ENCODE measurements around the gene DDX3X. TPM values are rescaled to one million over a fixed set of nuclear protein-coding genes. Genes with fewer than 3 reads are reported as not detected.

DDX3X gene
- total and polyA plus RNA-seq, 8 donors, result 38.3 to 434 (median 110) TPM

DNA sequence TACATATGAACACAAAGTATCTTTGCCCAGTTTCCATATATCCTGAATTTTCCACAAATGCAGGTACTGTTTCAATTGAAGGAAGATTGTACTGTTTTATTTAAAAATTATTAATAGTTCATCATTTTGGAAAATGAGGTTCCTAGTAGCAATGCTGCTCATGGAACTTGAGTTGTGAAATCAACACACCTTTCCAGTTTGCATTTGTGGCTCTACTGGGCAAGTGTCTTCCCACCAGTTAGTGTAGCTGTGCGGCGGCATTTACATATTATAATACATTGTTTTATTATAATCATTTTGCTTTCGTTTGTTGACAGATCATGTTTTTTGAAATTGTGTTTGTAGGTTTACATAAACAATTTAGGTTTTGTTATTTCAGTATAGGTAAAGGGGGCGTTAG is 2.0 kb upstream of the DDX3X start:
- intact Hi-C loops (cut with DNase I; ENCODE audit: low total_unique reads), result no loop called here
- no peak for DNase-seq

DNA sequence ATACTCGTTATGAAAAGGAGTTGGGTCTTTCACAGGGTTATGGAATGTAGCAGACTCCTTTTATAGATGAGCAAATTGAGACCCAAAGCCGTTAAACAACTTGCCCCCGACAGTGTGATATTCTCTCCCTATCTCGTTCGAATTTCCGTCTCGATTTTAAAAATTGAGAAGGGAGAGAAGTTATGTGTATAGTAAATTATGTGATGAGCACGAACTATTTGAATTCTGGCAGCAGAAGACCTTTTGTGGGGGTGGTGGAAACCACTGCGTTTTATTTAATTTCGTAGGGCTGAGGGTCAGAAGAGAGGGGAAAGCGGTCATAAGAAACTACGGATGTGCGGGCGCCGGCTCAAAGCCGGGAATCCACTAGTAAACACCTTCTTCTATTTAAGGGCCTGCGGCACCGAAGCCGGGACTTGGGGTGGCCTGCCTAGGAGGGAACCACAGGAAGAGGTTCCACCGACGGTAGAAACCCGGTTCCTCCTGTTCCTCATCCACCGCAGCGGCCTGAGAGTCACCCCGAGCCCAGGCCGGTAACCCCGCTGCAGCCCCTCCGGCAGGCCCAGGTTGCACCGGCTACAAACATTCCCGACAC is 1.5 kb upstream of the DDX3X start:
- peaks cover 0 to 43% (median 17%) of the 10 kb centered on the region in 4 donors for H3K4me1 ChIP-seq
- peak overlapping the region; percentile 64 to 88 (median 78) for H3K4me3 ChIP-seq
- DNase-seq, result peak; percentile 53 to 72

More for the DNA sequence above, 2.0 kb upstream of the DDX3X start:
- H3K27me3 ChIP-seq, result no peaks in the 10 kb centered on the region
- 57 to 79% (median 70%) methylated on average over 4 of the region's 4 CpGs for WGBS, 5 donors
- TF ChIP-seq, protein P1, sequence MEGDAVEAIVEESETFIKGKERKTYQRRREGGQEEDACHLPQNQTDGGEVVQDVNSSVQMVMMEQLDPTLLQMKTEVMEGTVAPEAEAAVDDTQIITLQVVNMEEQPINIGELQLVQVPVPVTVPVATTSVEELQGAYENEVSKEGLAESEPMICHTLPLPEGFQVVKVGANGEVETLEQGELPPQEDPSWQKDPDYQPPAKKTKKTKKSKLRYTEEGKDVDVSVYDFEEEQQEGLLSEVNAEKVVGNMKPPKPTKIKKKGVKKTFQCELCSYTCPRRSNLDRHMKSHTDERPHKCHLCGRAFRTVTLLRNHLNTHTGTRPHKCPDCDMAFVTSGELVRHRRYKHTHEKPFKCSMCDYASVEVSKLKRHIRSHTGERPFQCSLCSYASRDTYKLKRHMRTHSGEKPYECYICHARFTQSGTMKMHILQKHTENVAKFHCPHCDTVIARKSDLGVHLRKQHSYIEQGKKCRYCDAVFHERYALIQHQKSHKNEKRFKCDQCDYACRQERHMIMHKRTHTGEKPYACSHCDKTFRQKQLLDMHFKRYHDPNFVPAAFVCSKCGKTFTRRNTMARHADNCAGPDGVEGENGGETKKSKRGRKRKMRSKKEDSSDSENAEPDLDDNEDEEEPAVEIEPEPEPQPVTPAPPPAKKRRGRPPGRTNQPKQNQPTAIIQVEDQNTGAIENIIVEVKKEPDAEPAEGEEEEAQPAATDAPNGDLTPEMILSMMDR (IDR thresholded peaks at IDR 0.05), result no peak
- TF ChIP-seq POLR2AphosphoS5 (IDR thresholded peaks at IDR 0.05) (no peak), POLR2A (IDR thresholded peaks at IDR 0.05) (no peak), EP300 (IDR thresholded peaks at IDR 0.05) (no peak)
- peak overlapping the region; percentile 34 to 88 (median 69) for H3K4me3 ChIP-seq
- peaks cover 0 to 38% (median 13%) of the 10 kb centered on the region in 4 donors for H3K4me1 ChIP-seq
- H3K36me3 ChIP-seq, result no peaks in the 10 kb centered on the region
- no peaks in the 10 kb centered on the region for H3K9me3 ChIP-seq
- peak overlapping the region in 4 of 5 donors; percentile 99 to 100 (median 100) for H3K27ac ChIP-seq

DNA sequence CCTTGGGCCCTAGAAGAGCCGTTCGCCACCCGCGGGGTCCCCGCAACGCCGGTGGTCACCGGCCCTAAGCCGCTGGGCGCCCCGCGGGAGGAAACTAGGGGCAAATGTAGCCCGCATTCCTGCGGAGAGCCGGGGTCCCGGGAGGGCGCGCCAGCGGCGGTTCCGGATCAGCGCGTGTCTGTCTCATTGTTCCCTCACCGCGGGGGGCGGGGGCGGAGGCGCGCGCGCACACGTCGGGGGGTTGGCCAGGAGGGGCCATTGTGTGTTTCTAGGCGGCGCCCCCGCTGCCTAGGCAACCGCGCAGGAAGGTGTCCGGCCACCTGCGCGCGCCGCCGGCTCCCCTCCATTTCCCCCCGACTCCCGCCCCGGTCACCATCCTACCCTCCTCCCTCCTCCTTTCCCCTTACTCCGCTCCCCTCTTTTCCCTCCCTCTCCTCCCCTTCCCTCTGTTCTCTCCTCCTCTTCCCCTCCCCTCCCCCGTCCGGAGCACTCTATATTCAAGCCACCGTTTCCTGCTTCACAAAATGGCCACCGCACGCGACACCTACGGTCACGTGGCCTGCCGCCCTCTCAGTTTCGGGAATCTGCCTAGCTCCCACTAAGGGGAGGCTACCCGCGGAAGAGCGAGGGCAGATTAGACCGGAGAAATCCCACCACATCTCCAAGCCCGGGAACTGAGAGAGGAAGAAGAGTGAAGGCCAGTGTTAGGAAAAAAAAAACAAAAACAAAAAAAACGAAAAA is 789 bp upstream of the DDX3X start:
- WGBS, 5 donors, result 0 to 2% (median 1%) methylated on average over 31 to 64 of the region's 64 CpGs
- Histone ChIP-seq H3K9me3 (no peaks in the 10 kb centered on the region), H3K27me3 (no peaks in the 10 kb centered on the region), H3K4me1 (peaks cover 0 to 50% (median 24%) of the 10 kb centered on the region in 4 donors), H3K36me3 (peaks cover 0 to 5% (median 4%) of the 10 kb centered on the region in 4 donors), H3K4me3 (peak overlapping the region; percentile 64 to 88 (median 78)), H3K27ac (peak overlapping the region; percentile 97 to 100 (median 100))
- TF ChIP-seq POLR2A (IDR thresholded peaks at IDR 0.05) (peak in 2 of 4 donors; percentile 7 to 27), POLR2AphosphoS5 (IDR thresholded peaks at IDR 0.05) (peak; percentile 35 to 60 (median 48)), EP300 (IDR thresholded peaks at IDR 0.05) (no peak)
- TF ChIP-seq, protein P1 (IDR thresholded peaks at IDR 0.05), result no peak
- intact Hi-C loops (cut with DNase I; ENCODE audit: low total_unique reads), result no loop called here
- DNase-seq, result peak; percentile 88 to 97

More for the DNA sequence above, 1.5 kb upstream of the DDX3X start:
- Histone ChIP-seq H3K27ac (peak overlapping the region; percentile 97 to 100 (median 100)), H3K36me3 (no peaks in the 10 kb centered on the region), H3K9me3 (no peaks in the 10 kb centered on the region), H3K27me3 (no peaks in the 10 kb centered on the region)
- intact Hi-C loops (cut with DNase I; ENCODE audit: low total_unique reads), result no loop called here
- 6 to 13% (median 10%) methylated on average over 15 to 30 of the region's 30 CpGs for WGBS, 5 donors
- TF ChIP-seq, protein P1 (IDR thresholded peaks at IDR 0.05), result no peak
- TF ChIP-seq EP300 (IDR thresholded peaks at IDR 0.05) (no peak), POLR2AphosphoS5 (IDR thresholded peaks at IDR 0.05) (no peak), POLR2A (IDR thresholded peaks at IDR 0.05) (no peak)

DNA sequence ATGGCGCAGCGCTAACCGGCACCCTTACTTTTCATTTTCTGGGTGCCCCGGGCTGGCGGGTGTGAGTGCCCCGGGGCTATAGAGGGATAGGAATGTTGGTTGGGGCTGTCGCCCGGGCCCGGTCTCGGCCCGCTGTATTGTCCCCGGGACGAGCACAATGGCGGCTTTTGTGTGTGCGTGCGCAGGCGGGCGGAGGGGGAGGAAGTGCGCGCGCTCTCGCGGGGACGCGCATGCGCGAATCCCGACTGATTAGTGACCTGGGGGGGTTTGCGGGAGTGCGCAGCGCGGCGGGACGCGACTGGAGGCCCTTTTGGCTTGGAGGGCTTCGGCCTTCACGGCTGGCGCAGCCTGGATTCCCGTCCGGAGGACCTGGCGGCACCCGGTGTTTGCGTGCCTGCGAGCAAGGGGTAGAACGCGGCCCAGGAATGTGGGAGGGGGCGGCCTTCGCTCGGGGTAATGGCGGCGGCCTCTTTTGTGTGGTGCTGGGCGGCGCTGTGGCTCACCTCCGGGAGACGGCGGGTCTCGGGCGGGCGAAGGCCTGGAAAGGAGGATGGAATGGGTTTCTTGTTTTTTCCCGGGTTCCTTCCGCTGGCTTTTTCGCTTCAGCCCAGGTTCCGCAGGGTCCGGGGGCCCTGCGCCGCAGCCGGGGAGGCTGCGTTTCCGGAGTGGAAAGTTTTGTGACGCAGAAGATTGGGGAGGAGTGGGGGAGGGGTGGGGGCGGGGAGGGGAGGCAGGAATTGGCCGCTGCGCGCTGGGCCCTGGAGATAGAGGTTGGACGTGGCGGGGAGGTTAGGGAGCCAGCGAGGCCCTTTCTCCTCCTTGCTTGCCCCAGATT is 618 bp downstream of the DDX3X start:
- Histone ChIP-seq H3K4me3 (peak overlapping the region; percentile 64 to 88 (median 78)), H3K27ac (peak overlapping the region; percentile 97 to 100 (median 100)), H3K27me3 (no peaks in the 10 kb centered on the region), H3K36me3 (peaks cover 0 to 19% (median 16%) of the 10 kb centered on the region in 4 donors), H3K4me1 (peaks cover 0 to 64% (median 36%) of the 10 kb centered on the region in 4 donors), H3K9me3 (no peaks in the 10 kb centered on the region)
- intact Hi-C loops (cut with DNase I; ENCODE audit: low total_unique reads), result no loop called here
- 0 to 2% (median 0%) methylated on average over 18 to 77 of the region's 77 CpGs for WGBS, 5 donors
- TF ChIP-seq POLR2A (IDR thresholded peaks at IDR 0.05) (no peak), POLR2AphosphoS5 (IDR thresholded peaks at IDR 0.05) (peak in 2 of 3 donors; percentile 17 to 62)
- peak; percentile 92 to 97 for DNase-seq
